MM.1S (cell line): Measurements from ENCODE around the gene EPS8L2.

Experiments
- DNase-seq: peaks from one replicate; pipeline ENCODE4 v3.0.0-alpha.2; 2015
- H2AFZ ChIP-seq: fragments of 300-600 bp; sonication (generic); 2 replicates; pipeline ENCODE4 v1.6.0; 2016; ENCODE audit warnings: antibody characterized with exemption, low read length
- H3F3A ChIP-seq: fragments of 300-600 bp; sonication (generic); 2 replicates; pipeline ENCODE4 v1.6.1; 2016; ENCODE audit warnings: mild to moderate bottlenecking, antibody characterized with exemption, low read length, moderate library complexity, mixed read lengths; ENCODE audit not compliant: insufficient read depth
- H3K27ac ChIP-seq: fragments of 300-600 bp; sonication (generic); 2 replicates; pipeline ENCODE4 v1.5.1; 2016; ENCODE audit warnings: mild to moderate bottlenecking, low read length
- H3K27me3 ChIP-seq: fragments of 300-600 bp; sonication (generic); replicated peaks from 2 replicates; pipeline ENCODE4 v1.6.0; 2016; ENCODE audit warnings: low read length; ENCODE audit not compliant: insufficient read depth
- H3K36me3 ChIP-seq: fragments of 300-600 bp; sonication (generic); replicated peaks from 2 replicates; pipeline ENCODE4 v1.6.1; 2016; ENCODE audit warnings: mild to moderate bottlenecking, low read length, mixed read lengths; ENCODE audit not compliant: insufficient read depth
- H3K4me1 ChIP-seq: fragments of 300-600 bp; sonication (generic); 2 replicates; pipeline ENCODE4 v1.6.1; 2016; ENCODE audit warnings: low read length, mixed read lengths
- H3K4me2 ChIP-seq: fragments of 300-600 bp; sonication (generic); 2 replicates; pipeline ENCODE4 v1.6.0; 2016; ENCODE audit warnings: low read depth, low read length
- H3K4me3 ChIP-seq: fragments of 300-600 bp; sonication (generic); 2 replicates; pipeline ENCODE4 v1.5.1; 2016; ENCODE audit warnings: low read length, mixed read lengths
- H3K79me2 ChIP-seq: fragments of 300-600 bp; sonication (generic); 2 replicates; pipeline ENCODE4 v1.6.1; 2016; ENCODE audit warnings: mixed run types, low read length, mixed read lengths
- H3K9ac ChIP-seq: fragments of 300-600 bp; sonication (generic); 2 replicates; pipeline ENCODE4 v1.6.1; 2016; ENCODE audit warnings: low read length, mixed read lengths
- H3K9me2 ChIP-seq: fragments of 300-600 bp; sonication (generic); replicated peaks from 2 replicates; pipeline ENCODE4 v1.6.1; 2016; ENCODE audit warnings: mild to moderate bottlenecking, low read length, mixed read lengths; ENCODE audit not compliant: insufficient read depth
- H3K9me3 ChIP-seq: fragments of 300-600 bp; sonication (generic); replicated peaks from 2 replicates; pipeline ENCODE4 v1.6.1; 2016; ENCODE audit warnings: mild to moderate bottlenecking, low read length, mixed read lengths; ENCODE audit not compliant: insufficient read depth
- H4K20me1 ChIP-seq: fragments of 300-600 bp; sonication (generic); 2 replicates; pipeline ENCODE4 v1.6.1; 2016; ENCODE audit warnings: mild to moderate bottlenecking, low read length, moderate library complexity, mixed read lengths; ENCODE audit not compliant: insufficient read depth
- CTCF ChIP-seq: fragments of 300-600 bp; sonication (generic); IDR thresholded peaks from 2 replicates; pipeline ENCODE4 v1.5.1; 2016; ENCODE audit warnings: antibody characterized with exemption, low read length, mixed read lengths
- EZH2 ChIP-seq: fragments of 300-600 bp; sonication (generic); optimal IDR thresholded peaks from 2 replicates; pipeline ENCODE3; 2017; ENCODE audit warnings: low read depth, mild to moderate bottlenecking, antibody characterized with exemption, low read length, mixed read lengths
- EZH2phosphoT487 ChIP-seq: fragments of 300-600 bp; sonication (generic); IDR thresholded peaks from 2 replicates; pipeline ENCODE4 v1.6.1; 2018; ENCODE audit warnings: antibody characterized with exemption, low read length

EPS8L2 gene

DNA sequence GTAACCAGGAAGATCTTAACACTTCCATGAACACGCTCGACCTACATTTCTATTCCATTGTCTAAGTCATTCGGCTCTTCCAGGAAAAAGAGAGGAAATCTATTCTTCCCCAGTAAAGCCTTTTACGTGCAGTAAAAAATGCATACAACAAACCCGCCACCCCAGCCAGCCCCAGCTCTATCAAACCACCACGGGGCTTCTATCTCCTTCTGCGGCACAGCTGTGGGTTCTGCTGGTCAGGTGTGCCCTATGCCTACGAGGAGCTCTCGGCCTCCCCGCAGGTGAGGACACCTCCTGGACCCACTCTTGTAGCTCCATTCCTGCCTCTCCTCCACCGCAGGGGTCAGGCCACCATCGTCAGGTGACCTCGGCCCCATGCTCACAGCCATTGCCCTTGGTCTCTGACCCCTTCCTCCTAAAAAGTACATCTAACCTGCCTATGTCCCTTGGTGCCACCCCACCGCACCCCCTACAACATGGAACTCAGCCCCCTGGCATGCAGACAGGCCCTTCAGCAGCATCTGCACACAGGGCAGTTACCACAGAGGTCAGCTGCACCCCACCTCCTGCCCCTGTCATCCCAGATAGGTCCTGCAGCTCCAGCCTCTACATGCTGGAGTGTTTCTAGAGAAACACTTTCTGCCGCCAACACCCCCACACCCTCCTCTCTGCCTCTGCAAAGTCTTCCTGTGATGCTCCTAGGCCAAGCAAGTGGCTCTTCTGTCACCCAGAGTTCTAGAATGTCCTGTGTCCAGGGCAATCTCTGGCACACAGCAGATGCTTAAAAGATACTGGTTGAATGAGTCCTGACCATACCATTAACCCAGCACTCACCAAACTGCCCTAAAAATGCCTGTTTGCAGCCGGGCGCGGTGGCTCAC lies 14.1 kb upstream of the EPS8L2 start:
- H3K4me3 ChIP-seq: no peak overlapping the region
- H3K9me3 ChIP-seq: no peaks in the 10 kb centered on the region
- H3K36me3 ChIP-seq: no peaks in the 10 kb centered on the region
- H3K4me2 ChIP-seq: peak overlapping the region; percentile 16; the same call in 1 of the 2 replicates
- no peaks in the 10 kb centered on the region for H3K27me3 ChIP-seq
- H3K79me2 ChIP-seq: peaks cover 60% of the 10 kb centered on the region
- no peak for DNase-seq
- H3K27ac ChIP-seq: peak overlapping the region; percentile 77; the same call in 1 of the 2 replicates
- H2AFZ ChIP-seq: no peak overlapping the region
- no peak overlapping the region; the same call in 1 of the 2 replicates for H3K9ac ChIP-seq
- TF ChIP-seq CTCF: no peak
- TF ChIP-seq EZH2: no peak
- no peak for TF ChIP-seq EZH2phosphoT487
- peaks cover 24% of the 10 kb centered on the region for H3F3A ChIP-seq
- H3K4me1 ChIP-seq: peaks cover 20% of the 10 kb centered on the region
- no peaks in the 10 kb centered on the region for H4K20me1 ChIP-seq
- H3K9me2 ChIP-seq: no peaks in the 10 kb centered on the region

DNA sequence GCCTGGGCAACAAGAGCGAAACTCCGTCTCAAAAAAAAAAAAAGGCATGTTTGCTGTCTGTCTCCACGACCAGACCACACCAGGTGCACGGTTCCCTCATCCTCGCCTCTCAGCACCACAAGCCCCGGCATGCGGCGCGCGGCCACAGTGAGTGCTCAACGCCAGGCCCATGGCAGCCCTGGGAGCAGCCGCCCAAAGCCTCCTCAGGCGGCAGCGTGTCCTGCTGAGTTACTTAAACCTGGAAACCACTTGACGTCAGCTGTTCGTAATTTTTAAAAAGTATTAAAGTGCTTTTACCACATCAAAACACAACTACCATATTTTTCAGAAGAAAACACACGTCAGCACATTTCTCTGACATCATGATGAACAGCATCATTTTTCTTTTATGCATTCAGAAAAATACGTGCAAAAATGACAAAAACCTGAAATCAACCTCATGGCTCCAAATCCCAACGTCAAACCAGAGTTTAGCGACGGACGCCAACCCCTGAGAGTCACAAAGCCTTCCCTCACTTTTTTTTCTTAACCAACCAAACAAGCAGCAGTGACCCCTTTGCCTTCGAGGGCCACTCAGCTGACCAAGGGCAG lies 13.1 kb upstream of the EPS8L2 start:
- Histone ChIP-seq H3F3A (peaks cover 31% of the 10 kb centered on the region), H3K27me3 (no peaks in the 10 kb centered on the region), H2AFZ (no peak overlapping the region), H3K4me2 (peak overlapping the region; percentile 66), H3K9ac (peak overlapping the region; percentile 53; the same call in 1 of the 2 replicates), H3K27ac (peak overlapping the region; percentile 77), H4K20me1 (no peaks in the 10 kb centered on the region), H3K36me3 (no peaks in the 10 kb centered on the region), H3K4me3 (peak overlapping the region; percentile 24; the same call in 1 of the 2 replicates), H3K9me3 (no peaks in the 10 kb centered on the region), H3K79me2 (peaks cover 70% of the 10 kb centered on the region), H3K4me1 (peaks cover 25% of the 10 kb centered on the region), H3K9me2 (no peaks in the 10 kb centered on the region)
- peak; percentile 86 for DNase-seq
- no peak for TF ChIP-seq EZH2phosphoT487
- TF ChIP-seq EZH2: no peak
- no peak for TF ChIP-seq CTCF

DNA sequence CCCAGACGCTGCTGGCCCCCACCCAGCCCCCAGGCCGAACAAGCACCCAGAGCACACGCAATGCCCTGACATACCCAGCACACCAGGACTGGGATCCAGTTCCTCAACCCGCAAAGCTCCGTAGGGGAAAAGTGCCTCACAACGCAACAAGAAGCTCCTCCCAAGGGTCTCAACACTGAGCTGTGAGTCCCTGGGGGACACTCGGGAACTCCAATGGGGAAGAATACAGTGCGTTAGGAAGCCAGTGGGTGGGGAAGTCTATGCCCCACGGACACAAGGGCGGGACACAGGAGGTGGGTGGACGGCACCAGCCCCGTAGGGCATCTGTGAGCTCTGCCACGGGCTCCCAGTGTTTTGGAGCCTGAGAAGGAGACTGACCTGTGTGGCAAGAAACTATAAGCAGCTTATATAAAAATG lies 12.6 kb upstream of the EPS8L2 start:
- Histone ChIP-seq H3K27me3 (no peaks in the 10 kb centered on the region), H3F3A (peaks cover 31% of the 10 kb centered on the region), H3K4me3 (peak overlapping the region; percentile 24; the same call in 1 of the 2 replicates), H3K79me2 (peaks cover 71% of the 10 kb centered on the region), H2AFZ (no peak overlapping the region), H3K27ac (peak overlapping the region; percentile 77), H3K36me3 (no peaks in the 10 kb centered on the region), H4K20me1 (no peaks in the 10 kb centered on the region), H3K4me1 (peaks cover 25% of the 10 kb centered on the region), H3K9ac (peak overlapping the region; percentile 53; the same call in 1 of the 2 replicates), H3K9me3 (no peaks in the 10 kb centered on the region), H3K4me2 (peak overlapping the region; percentile 66), H3K9me2 (no peaks in the 10 kb centered on the region)
- TF ChIP-seq EZH2phosphoT487 (no peak), CTCF (no peak), EZH2 (no peak)
- peak; percentile 16 for DNase-seq
